ENCODE data around the gene PCOLCE2. TPM values are rescaled to one million over a fixed set of nuclear protein-coding genes. Genes with fewer than 3 reads are reported as not detected.
"Not testable (repeated sequence)": the region's sequence is repeated elsewhere in the genome, so short reads cannot be mapped to it uniquely, and the experiment has no call there.

The PCOLCE2 gene
- polyA plus RNA-seq, 3 donors = 6.5 to 7.7 (median 6.9) TPM

DNA sequence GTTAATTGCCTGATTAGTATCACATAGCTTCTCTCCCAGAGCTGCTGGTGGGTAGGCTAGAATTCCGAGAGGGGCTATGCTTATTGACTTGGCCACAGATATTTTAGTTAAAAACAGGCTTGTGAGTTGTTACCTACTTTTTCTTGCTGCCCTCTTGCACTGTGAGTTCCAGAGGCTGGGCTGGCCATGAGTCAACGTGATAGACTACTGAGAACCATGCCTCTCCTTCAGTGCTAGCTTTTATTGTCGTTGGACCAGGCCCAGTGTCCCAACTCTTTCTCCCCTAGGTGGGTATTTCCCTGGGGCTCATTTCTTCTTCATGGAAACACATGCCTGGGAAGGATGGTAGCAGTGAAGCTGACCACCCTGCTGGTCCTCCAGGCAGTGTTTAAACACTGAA lies 20.4 kb upstream of the PCOLCE2 start:
- DNase-seq (ENCODE audit: extremely low read depth in 1 of 11, low read depth in 9 of 11, low spot score in 4 of 11) = no peak

DNA sequence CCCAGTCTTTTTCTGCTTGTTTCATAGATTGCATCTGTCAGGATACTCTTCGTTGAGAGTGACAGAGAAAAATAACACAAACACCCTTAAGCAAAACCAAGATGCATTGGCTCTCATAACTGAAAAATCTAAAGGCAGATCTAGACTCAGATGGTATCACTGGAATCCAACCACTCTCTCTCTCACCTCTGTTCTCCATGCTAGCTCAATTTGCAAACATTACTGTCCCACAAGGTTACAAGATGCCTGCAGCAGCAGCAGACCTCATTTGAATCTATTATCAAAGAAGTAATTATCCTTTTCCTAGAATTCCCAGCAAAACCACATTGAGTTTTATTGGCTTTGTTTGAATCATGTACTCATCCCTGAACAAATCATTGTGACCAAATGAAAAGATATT lies 19.1 kb upstream of the PCOLCE2 start:
- DNase-seq (ENCODE audit: extremely low read depth in 1 of 11, low read depth in 9 of 11, low spot score in 4 of 11) = no peak

DNA sequence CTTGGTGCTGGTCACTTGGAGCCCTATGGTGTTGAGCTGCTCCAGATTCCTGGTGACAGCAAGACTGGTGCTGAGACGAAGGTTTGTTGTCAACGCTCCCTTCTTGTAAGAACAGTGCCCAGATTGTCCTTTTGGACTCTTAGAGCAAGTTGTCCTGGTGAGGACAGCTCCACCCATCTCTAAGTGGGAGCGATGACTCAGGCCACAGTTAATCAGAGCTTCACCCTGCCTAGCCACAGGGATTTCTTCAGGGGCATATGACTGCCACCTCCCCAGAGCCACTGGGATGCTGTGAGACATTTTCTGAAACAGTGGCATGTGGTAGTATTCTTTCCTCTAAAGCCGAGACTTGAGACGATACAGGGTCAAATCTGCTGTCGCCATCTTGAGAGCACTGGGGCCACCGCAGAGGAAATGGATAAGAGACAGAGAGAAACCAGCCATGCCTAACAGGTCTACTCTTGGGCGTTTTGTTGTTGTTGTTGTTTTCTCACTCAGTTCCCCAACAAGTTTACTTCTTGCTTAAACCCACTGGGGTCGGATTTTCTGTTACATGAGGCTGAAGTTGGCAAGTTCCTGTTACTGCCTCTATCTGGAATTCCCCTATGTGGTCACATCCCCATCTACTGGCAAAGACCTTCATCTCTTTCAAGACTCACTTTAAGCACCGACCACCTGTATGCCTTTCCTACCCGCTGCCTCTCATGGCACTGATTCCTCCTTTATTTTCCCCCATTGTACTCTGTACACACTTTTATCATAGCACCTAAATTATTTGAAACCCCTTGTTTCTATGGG lies 16.0 kb upstream of the PCOLCE2 start:
- DNase-seq (ENCODE audit: extremely low read depth in 1 of 11, low read depth in 9 of 11, low spot score in 4 of 11) = no peak

- no peak for DNase-seq (ENCODE audit: extremely low read depth in 1 of 11, low read depth in 9 of 11, low spot score in 4 of 11)
Measured at GRCh38 chr3:142902356-142902755, 13.5 kb upstream of the PCOLCE2 start.

GRCh38 chr3:142898346-142899213 lies 9.7 kb upstream of the PCOLCE2 start:
- no peak for DNase-seq (ENCODE audit: extremely low read depth in 1 of 11, low read depth in 9 of 11, low spot score in 4 of 11)

- DNase-seq (ENCODE audit: extremely low read depth in 1 of 11, low read depth in 9 of 11, low spot score in 4 of 11) = no peak
Measured at GRCh38 chr3:142897807-142898206, 8.9 kb upstream of the PCOLCE2 start.

- DNase-seq (ENCODE audit: extremely low read depth in 1 of 11, low read depth in 9 of 11, low spot score in 4 of 11) = no peak
Measured at GRCh38 chr3:142896996-142897395, 8.1 kb upstream of the PCOLCE2 start.

- DNase-seq (ENCODE audit: extremely low read depth in 1 of 11, low read depth in 9 of 11, low spot score in 4 of 11) = no peak
Measured at GRCh38 chr3:142896201-142896755, 7.4 kb upstream of the PCOLCE2 start.

GRCh38 chr3:142894493-142894892 lies 5.6 kb upstream of the PCOLCE2 start:
- no peak for DNase-seq (ENCODE audit: extremely low read depth in 1 of 11, low read depth in 9 of 11, low spot score in 4 of 11)

GRCh38 chr3:142892714-142893113 lies 3.8 kb upstream of the PCOLCE2 start:
- DNase-seq (ENCODE audit: extremely low read depth in 1 of 11, low read depth in 9 of 11, low spot score in 4 of 11) = no peak

- DNase-seq (ENCODE audit: extremely low read depth in 1 of 11, low read depth in 9 of 11, low spot score in 4 of 11) = no peak
Measured at GRCh38 chr3:142890592-142890991, 1.7 kb upstream of the PCOLCE2 start.

- DNase-seq (ENCODE audit: extremely low read depth in 1 of 11, low read depth in 9 of 11, low spot score in 4 of 11) = peak in 1 of 11 donors; percentile 7
Measured at GRCh38 chr3:142889212-142890014, 530 bp upstream of the PCOLCE2 start.

- DNase-seq (ENCODE audit: extremely low read depth in 1 of 11, low read depth in 9 of 11, low spot score in 4 of 11) = peak in 8 of 11 donors; percentile 18 to 38 (median 27)
Measured at GRCh38 chr3:142888099-142888480, 793 bp downstream of the PCOLCE2 start.

GRCh38 chr3:142886940-142887339 lies 1.9 kb downstream of the PCOLCE2 start:
- DNase-seq (ENCODE audit: extremely low read depth in 1 of 11, low read depth in 9 of 11, low spot score in 4 of 11) = no peak

DNA sequence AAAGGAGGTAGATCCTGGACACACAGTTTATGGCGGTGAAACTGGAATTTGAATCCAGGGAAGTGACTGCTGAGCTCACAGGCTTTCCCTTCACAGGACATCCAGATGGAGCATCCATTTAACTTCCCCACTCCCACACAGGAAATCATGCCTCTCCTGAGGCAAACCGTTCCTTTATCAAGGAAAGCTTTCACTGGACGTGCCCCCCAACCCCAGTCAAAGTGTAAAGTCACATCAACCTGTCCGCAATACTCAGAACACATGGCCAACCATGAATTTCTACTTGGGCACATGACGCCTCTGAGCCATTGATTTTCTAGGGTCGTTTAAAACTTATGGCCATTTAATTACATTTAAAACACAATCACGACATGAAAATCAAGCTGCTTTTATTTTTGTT lies 2.9 kb downstream of the PCOLCE2 start:
- no peak for DNase-seq (ENCODE audit: extremely low read depth in 1 of 11, low read depth in 9 of 11, low spot score in 4 of 11)

DNA sequence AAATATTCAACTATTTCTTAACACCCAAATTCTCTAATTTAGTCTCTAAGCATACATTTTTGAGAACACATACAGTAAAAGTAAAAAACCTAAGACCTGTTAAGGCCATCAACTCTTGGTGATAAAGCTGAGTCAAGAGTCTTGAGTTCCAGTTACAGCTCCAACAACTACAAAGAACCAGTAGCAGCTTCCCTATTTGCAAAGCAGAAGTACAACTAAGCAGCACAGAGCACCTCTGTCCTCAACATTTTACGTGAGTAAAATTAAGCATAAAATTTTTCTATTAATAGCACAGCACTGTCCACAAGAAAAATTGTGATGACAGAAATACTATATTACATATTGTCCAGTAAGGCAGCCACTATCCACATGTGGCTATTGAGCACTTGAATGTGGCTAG lies 4.4 kb downstream of the PCOLCE2 start:
- no peak for DNase-seq (ENCODE audit: extremely low read depth in 1 of 11, low read depth in 9 of 11, low spot score in 4 of 11)

- DNase-seq (ENCODE audit: extremely low read depth in 1 of 11, low read depth in 9 of 11, low spot score in 4 of 11) = not testable (repeated sequence)
Measured at GRCh38 chr3:142883534-142883933, 5.3 kb downstream of the PCOLCE2 start.

GRCh38 chr3:142881445-142882224 lies 7.2 kb downstream of the PCOLCE2 start:
- no peak for DNase-seq (ENCODE audit: extremely low read depth in 1 of 11, low read depth in 9 of 11, low spot score in 4 of 11)
